Activated naive CD4-positive, alpha-beta T cell treated with anti-CD3 and anti-CD28 coated beads, Interleukin-2, amount 10 ng/mL, durations not matched to agents 7 days and 5 days (primary cell): ENCODE measurements around the gene EHHADH.

Source experiments
- CTCF ChIA-PET: fragments of 350-600 bp; sonication (Branson Sonifier 250); formaldehyde crosslinking; loops from one replicate; lab custom pipeline; 2021; ENCODE audit warnings: antibody characterized with exemption; lab: Charles Lee
- DNase-seq: peaks from one replicate; pipeline ENCODE4 v3.0.0-alpha.2; 2020
- H3K27ac Mint-ChIP-seq: one replicate; pipeline ENCODE4 v1.8.0; 2021; ENCODE audit warnings: mild to moderate bottlenecking, moderate library complexity, mixed read lengths
- H3K27me3 Mint-ChIP-seq: one replicate; pipeline ENCODE4 v1.8.0; 2021; ENCODE audit warnings: mild to moderate bottlenecking, mixed read lengths
- H3K36me3 Mint-ChIP-seq: one replicate; pipeline ENCODE4 v1.8.0; 2021; ENCODE audit warnings: mixed read lengths
- H3K4me1 Mint-ChIP-seq: one replicate; pipeline ENCODE4 v1.8.0; 2021; ENCODE audit warnings: mixed read lengths
- H3K4me3 Mint-ChIP-seq: one replicate; pipeline ENCODE4 v1.8.0; 2021; ENCODE audit warnings: mild to moderate bottlenecking, moderate library complexity, mixed read lengths
- H3K9me3 Mint-ChIP-seq: one replicate; pipeline ENCODE4 v1.8.0; 2021; ENCODE audit warnings: mixed read lengths

Gene EHHADH

GRCh38 chr3:185225080-185225479 is 28.8 kb downstream of the EHHADH start:
- no peaks in the 10 kb centered on the region for H3K9me3 Mint-ChIP-seq
- no peak for DNase-seq
- no peaks in the 10 kb centered on the region for H3K36me3 Mint-ChIP-seq
- no peak overlapping the region for H3K4me3 Mint-ChIP-seq
- no peaks in the 10 kb centered on the region for H3K27me3 Mint-ChIP-seq
- no peak overlapping the region for H3K27ac Mint-ChIP-seq
- H3K4me1 Mint-ChIP-seq, result no peaks in the 10 kb centered on the region
- CTCF ChIA-PET, result no interaction called here

- H3K9me3 Mint-ChIP-seq, result no peaks in the 10 kb centered on the region
- H3K4me1 Mint-ChIP-seq, result no peaks in the 10 kb centered on the region
- no peaks in the 10 kb centered on the region for H3K36me3 Mint-ChIP-seq
- H3K27ac Mint-ChIP-seq, result no peak overlapping the region
- H3K27me3 Mint-ChIP-seq, result no peaks in the 10 kb centered on the region
- DNase-seq, result no peak
- CTCF ChIA-PET, result no interaction called here
- no peak overlapping the region for H3K4me3 Mint-ChIP-seq
Measured at GRCh38 chr3:185221203-185221602, 32.6 kb downstream of the EHHADH start.

- CTCF ChIA-PET, result interaction anchor here (0.9 kb wide), 1 partner anchor 341 kb away, joined by 3 read pairs; no protein-coding TSS in a partner anchor
- no peaks in the 10 kb centered on the region for H3K36me3 Mint-ChIP-seq
- H3K4me1 Mint-ChIP-seq, result no peaks in the 10 kb centered on the region
- no peak overlapping the region for H3K27ac Mint-ChIP-seq
- H3K27me3 Mint-ChIP-seq, result no peaks in the 10 kb centered on the region
- no peak for DNase-seq
- no peaks in the 10 kb centered on the region for H3K9me3 Mint-ChIP-seq
- H3K4me3 Mint-ChIP-seq, result no peak overlapping the region
Measured at GRCh38 chr3:185216607-185216958, 37.3 kb downstream of the EHHADH start.

DNA sequence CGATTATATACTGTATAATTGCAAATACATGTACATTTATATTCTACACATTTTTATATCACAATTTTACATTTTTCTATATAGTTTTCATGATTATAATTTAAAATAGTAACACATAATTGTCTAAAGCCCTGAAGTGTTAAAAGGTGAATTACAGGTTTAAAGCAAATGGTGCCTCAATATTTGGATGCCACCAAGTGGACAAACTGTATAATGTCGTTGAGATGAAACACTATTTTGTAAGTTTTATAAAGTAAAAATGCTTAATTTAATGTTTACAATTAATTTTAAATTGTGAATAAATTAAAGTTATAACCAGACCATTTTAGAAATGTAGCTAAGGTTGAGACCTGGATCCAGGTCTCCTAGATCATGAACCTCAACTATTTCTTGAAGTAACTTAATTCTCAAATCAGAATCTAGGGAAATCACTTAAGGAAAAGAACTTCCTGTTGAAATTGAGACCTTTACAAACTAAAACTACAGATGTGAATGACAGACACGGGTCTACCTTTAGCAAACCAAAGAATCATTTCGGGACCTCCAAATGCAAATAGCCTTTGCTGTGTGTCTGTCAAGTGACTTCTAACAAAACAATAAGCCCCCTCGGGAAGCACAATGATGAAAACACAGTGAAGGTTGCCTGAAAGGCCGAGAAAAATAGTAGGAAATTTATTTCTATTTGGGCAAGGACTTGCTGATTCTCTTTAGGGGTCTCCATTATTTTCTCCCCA is 37.8 kb downstream of the EHHADH start:
- CTCF ChIA-PET, result no interaction called here
- no peak overlapping the region for H3K4me3 Mint-ChIP-seq
- no peaks in the 10 kb centered on the region for H3K9me3 Mint-ChIP-seq
- H3K4me1 Mint-ChIP-seq, result no peaks in the 10 kb centered on the region
- no peaks in the 10 kb centered on the region for H3K27me3 Mint-ChIP-seq
- H3K36me3 Mint-ChIP-seq, result no peaks in the 10 kb centered on the region
- DNase-seq, result no peak
- H3K27ac Mint-ChIP-seq, result no peak overlapping the region

DNA sequence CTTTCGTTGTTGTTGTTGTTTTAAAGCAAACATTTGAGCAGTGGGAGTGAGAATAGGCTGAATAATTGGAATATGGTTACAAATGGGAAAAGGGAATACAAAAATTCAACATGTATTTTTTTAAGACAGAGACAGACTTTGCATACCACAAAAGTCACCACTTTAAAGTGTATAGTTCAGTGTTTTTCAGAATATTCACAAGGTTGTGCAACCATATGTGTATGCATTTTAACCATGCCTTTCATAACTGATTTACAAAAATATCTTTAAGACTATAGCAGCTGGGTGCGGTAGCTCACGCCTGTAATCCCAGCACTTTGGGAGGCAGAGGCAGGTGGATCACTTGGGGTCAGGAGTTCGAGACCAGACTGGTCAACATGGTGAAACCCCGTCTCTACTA is 41.3 kb downstream of the EHHADH start:
- Mint-ChIP-seq H3K27me3 (no peaks in the 10 kb centered on the region), H3K27ac (no peak overlapping the region), H3K36me3 (no peaks in the 10 kb centered on the region), H3K4me1 (no peaks in the 10 kb centered on the region), H3K4me3 (no peak overlapping the region), H3K9me3 (no peaks in the 10 kb centered on the region)
- DNase-seq, result no peak
- CTCF ChIA-PET, result no interaction called here

GRCh38 chr3:185212086-185212485 is 41.8 kb downstream of the EHHADH start:
- CTCF ChIA-PET, result no interaction called here
- Mint-ChIP-seq H3K36me3 (no peaks in the 10 kb centered on the region), H3K9me3 (no peaks in the 10 kb centered on the region), H3K4me3 (no peak overlapping the region), H3K27ac (no peak overlapping the region), H3K27me3 (no peaks in the 10 kb centered on the region), H3K4me1 (no peaks in the 10 kb centered on the region)
- no peak for DNase-seq

- H3K9me3 Mint-ChIP-seq, result no peaks in the 10 kb centered on the region
- peaks cover 3% of the 10 kb centered on the region for H3K27me3 Mint-ChIP-seq
- no peak overlapping the region for H3K4me3 Mint-ChIP-seq
- CTCF ChIA-PET, result no interaction called here
- no peak overlapping the region for H3K27ac Mint-ChIP-seq
- no peak for DNase-seq
- no peaks in the 10 kb centered on the region for H3K36me3 Mint-ChIP-seq
- no peaks in the 10 kb centered on the region for H3K4me1 Mint-ChIP-seq
Measured at GRCh38 chr3:185210621-185211142, 43.2 kb downstream of the EHHADH start.

DNA sequence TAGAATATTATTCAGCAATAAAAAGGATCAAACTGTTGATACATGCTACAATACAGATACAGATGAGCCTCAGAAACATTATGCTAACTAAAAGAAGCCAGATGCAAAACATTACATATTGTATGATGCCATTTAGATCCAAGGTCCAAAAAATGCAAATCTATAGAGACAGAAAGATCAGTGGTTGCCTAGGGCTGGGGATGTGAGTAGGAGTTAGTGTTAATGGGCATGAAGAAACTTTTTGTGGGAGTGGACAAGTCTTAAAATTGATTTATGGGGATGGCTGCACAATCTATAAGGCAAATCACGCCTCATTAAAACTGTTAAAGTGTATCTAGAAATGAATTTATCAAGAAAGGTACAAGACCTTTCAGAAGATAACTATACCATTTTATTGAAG is 45.0 kb downstream of the EHHADH start:
- Mint-ChIP-seq H3K4me1 (no peaks in the 10 kb centered on the region), H3K9me3 (no peaks in the 10 kb centered on the region), H3K27ac (no peak overlapping the region), H3K4me3 (no peak overlapping the region), H3K27me3 (peaks cover 3% of the 10 kb centered on the region), H3K36me3 (no peaks in the 10 kb centered on the region)
- CTCF ChIA-PET, result no interaction called here
- DNase-seq, result no peak

DNA sequence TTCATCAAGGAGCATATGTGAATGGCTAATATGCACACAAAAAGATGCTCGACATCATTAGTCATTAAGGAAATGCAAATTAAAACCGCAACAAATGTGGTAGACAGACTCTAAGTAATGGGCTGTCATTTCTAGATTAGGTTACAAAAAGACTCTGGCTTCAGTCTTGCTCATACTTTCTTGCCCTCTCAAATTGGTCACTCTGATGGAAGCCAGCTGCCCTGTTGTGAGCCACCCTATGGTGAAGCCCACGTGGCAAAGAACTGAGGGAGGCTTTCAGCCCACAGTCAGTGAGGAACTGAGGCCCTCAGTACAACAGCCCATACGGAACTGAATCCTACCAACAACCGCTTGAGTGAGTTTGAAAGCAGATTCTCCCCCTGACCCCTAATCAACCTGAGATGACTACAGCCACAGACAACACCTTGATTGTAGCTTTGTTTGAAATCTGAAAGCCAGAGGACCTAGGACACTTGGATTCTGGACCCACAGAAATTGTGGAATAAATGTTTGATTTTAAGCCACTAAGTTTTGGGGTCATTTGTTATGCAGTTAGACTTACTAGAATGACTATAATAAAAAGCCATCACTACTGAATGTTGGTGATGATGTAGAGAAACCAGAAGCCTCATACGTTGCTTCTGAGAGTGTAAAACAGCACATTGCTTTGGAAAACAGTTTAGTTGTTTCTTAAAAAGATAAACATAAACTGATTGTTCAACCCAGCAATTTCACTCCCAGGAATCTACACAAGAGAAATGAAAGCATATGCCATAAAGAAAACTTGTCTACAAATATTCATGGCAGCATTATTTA is 45.7 kb downstream of the EHHADH start:
- Mint-ChIP-seq H3K36me3 (no peaks in the 10 kb centered on the region), H3K4me1 (no peaks in the 10 kb centered on the region), H3K27ac (no peak overlapping the region), H3K27me3 (peaks cover 3% of the 10 kb centered on the region), H3K9me3 (no peaks in the 10 kb centered on the region), H3K4me3 (no peak overlapping the region)
- no peak for DNase-seq
- CTCF ChIA-PET, result no interaction called here

- Mint-ChIP-seq H3K36me3 (no peaks in the 10 kb centered on the region), H3K4me3 (no peak overlapping the region), H3K4me1 (no peaks in the 10 kb centered on the region), H3K9me3 (no peaks in the 10 kb centered on the region), H3K27me3 (peaks cover 3% of the 10 kb centered on the region), H3K27ac (no peak overlapping the region)
- no peak for DNase-seq
- CTCF ChIA-PET, result no interaction called here
Measured at GRCh38 chr3:185207481-185207880, 46.4 kb downstream of the EHHADH start.

DNA sequence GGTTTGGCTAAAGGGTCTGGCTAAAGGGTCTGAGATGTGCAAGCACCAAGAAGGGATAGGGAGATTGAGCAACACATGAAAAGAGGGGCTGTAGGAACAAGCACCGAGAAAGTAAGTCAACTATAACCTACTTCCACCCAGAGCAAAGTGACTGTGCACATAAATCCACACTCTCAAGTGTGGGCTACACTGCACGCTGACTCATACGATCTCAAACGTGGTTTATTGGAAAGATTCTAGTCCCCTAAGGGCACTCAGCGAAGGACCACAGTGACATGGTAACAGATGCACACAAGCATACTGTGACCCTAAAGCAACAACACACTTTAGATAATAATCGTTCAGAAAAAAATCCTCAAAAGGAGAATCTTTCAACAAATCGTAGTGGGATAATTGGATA is 48.0 kb downstream of the EHHADH start:
- H3K27ac Mint-ChIP-seq, result no peak overlapping the region
- peaks cover 3% of the 10 kb centered on the region for H3K27me3 Mint-ChIP-seq
- H3K4me1 Mint-ChIP-seq, result no peaks in the 10 kb centered on the region
- H3K9me3 Mint-ChIP-seq, result no peaks in the 10 kb centered on the region
- no peak overlapping the region for H3K4me3 Mint-ChIP-seq
- no peak for DNase-seq
- CTCF ChIA-PET, result no interaction called here
- no peaks in the 10 kb centered on the region for H3K36me3 Mint-ChIP-seq

- Mint-ChIP-seq H3K4me3 (no peak overlapping the region), H3K27ac (no peak overlapping the region), H3K9me3 (no peaks in the 10 kb centered on the region), H3K36me3 (no peaks in the 10 kb centered on the region), H3K27me3 (peaks cover 3% of the 10 kb centered on the region), H3K4me1 (no peaks in the 10 kb centered on the region)
- CTCF ChIA-PET, result no interaction called here
- DNase-seq, result no peak
Measured at GRCh38 chr3:185204894-185205293, 49.0 kb downstream of the EHHADH start.

- Mint-ChIP-seq H3K4me1 (no peaks in the 10 kb centered on the region), H3K9me3 (no peaks in the 10 kb centered on the region), H3K27me3 (no peaks in the 10 kb centered on the region), H3K4me3 (no peak overlapping the region), H3K36me3 (no peaks in the 10 kb centered on the region), H3K27ac (no peak overlapping the region)
- DNase-seq, result no peak
- CTCF ChIA-PET, result no interaction called here
Measured at GRCh38 chr3:185200639-185201038, 53.2 kb downstream of the EHHADH start.

- peaks cover 4% of the 10 kb centered on the region for H3K9me3 Mint-ChIP-seq
- CTCF ChIA-PET, result no interaction called here
- DNase-seq, result no peak
- no peak overlapping the region for H3K4me3 Mint-ChIP-seq
- H3K27me3 Mint-ChIP-seq, result no peaks in the 10 kb centered on the region
- no peak overlapping the region for H3K27ac Mint-ChIP-seq
- no peaks in the 10 kb centered on the region for H3K4me1 Mint-ChIP-seq
- H3K36me3 Mint-ChIP-seq, result no peaks in the 10 kb centered on the region
Measured at GRCh38 chr3:185199671-185200070, 54.2 kb downstream of the EHHADH start.

DNA sequence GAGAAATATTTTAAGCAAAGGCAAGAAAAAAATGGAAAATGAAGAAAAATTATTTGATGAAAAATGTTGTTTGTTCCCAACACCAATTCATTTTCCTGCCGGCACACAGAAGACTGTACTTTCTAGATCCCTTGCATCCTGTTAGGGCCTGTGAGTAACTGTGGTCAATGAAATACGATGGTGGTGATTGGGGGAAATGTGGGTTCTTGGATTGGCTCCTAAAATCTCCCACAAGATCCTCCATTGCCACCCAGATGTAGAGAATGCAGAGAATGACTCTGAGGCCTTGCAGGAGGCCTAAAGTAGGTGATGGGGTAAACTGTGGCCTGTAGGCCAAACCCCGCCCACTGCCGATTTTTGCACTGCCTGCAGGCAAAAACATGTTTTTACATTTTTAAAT is 54.6 kb downstream of the EHHADH start:
- Mint-ChIP-seq H3K4me1 (no peaks in the 10 kb centered on the region), H3K36me3 (no peaks in the 10 kb centered on the region), H3K4me3 (no peak overlapping the region), H3K9me3 (peaks cover 4% of the 10 kb centered on the region), H3K27ac (no peak overlapping the region), H3K27me3 (no peaks in the 10 kb centered on the region)
- DNase-seq, result no peak
- CTCF ChIA-PET, result no interaction called here
